Measurements from ENCODE around the gene LEP.

LEP gene

GRCh38 chr7:128240696-128241386 lies at the start of gene LEP:
Gene LEP (plus strand): TSS chr7:128241278. CDS start chr7:128252019, 10,741 bp downstream.
- no peak for DNase-seq

- DNase-seq = peak; percentile 3
Measured at GRCh38 chr7:128192497-128193142, 48.5 kb upstream of the LEP start.

GRCh38 chr7:128194533-128195282 lies 46.4 kb upstream of the LEP start:
- DNase-seq = peak; percentile 6

GRCh38 chr7:128197589-128197988 lies 43.5 kb upstream of the LEP start:
- peak; percentile 26 for DNase-seq

GRCh38 chr7:128197989-128198580 lies 43.0 kb upstream of the LEP start:
- peak; percentile 30 for DNase-seq

GRCh38 chr7:128200376-128200775 lies 40.7 kb upstream of the LEP start:
- DNase-seq = peak; percentile 17

- peak; percentile 52 for DNase-seq
Measured at GRCh38 chr7:128201067-128201689, 39.9 kb upstream of the LEP start.

GRCh38 chr7:128201690-128202085 lies 39.4 kb upstream of the LEP start:
- DNase-seq = no peak

GRCh38 chr7:128202287-128202957 lies 38.7 kb upstream of the LEP start:
- DNase-seq = peak; percentile 42

- DNase-seq = no peak
Measured at GRCh38 chr7:128203047-128203491, 38.0 kb upstream of the LEP start.

- DNase-seq = peak; percentile 34
Measured at GRCh38 chr7:128203710-128204214, 37.3 kb upstream of the LEP start.

GRCh38 chr7:128204455-128204854 lies 36.6 kb upstream of the LEP start:
- DNase-seq = peak; percentile 25

- peak; percentile 36 for DNase-seq
Measured at GRCh38 chr7:128205068-128205467, 36.0 kb upstream of the LEP start.

GRCh38 chr7:128206017-128206746 lies 34.9 kb upstream of the LEP start:
- peak; percentile 43 for DNase-seq

- DNase-seq = peak; percentile 46
Measured at GRCh38 chr7:128206747-128207500, 34.2 kb upstream of the LEP start.

- DNase-seq = peak; percentile 42
Measured at GRCh38 chr7:128207609-128208008, 33.5 kb upstream of the LEP start.

GRCh38 chr7:128209229-128210035 lies 31.6 kb upstream of the LEP start:
- peak; percentile 81 for DNase-seq

- DNase-seq = no peak
Measured at GRCh38 chr7:128210036-128210347, 31.1 kb upstream of the LEP start.

Data from activated CD8-positive, alpha-beta memory T cell treated with anti-CD3 and anti-CD28 coated beads, Interleukin-2, amount 50 U/mL, for 48 hours (primary cell).